K562 (cell line): Measurements from ENCODE around the gene EOGT. TPM values are rescaled to one million over a fixed set of nuclear protein-coding genes. Genes with fewer than 3 reads are reported as not detected.
A peak's percentile ranks its signal among the peaks of the same experiment; 100 is the strongest.

Experiments
- ATF3 ChIP-seq, 2 experiments: fragments of 450-650 bp in 1 of 2; sonication (generic) in 1 of 2; formaldehyde crosslinking in 1 of 2; IDR thresholded peaks in 1 of 2; conservative IDR thresholded peaks in 1 of 2; 2 replicates each; pipeline versions ENCODE4 v1.6.1 to v1.8.1; 2016 to 2023; ENCODE audit warnings: mild to moderate bottlenecking in 2 of 2, moderate library complexity in 2 of 2, inconsistent platforms in 1 of 2, missing genetic modification reagents in 1 of 2
- CBX3 ChIP-seq, 2 experiments: IDR thresholded peaks; 1 replicate in 1 of 2; 2 replicates in 1 of 2; pipeline ENCODE4 v1.6.1; 2012; ENCODE audit warnings: inconsistent platforms in 2 of 2, low read length in 2 of 2, borderline replicate concordance in 1 of 2, control low read depth in 1 of 2
- CUX1 ChIP-seq: fragments of 200-800 bp; sonication (Bioruptor generic); IDR thresholded peaks from 2 replicates; pipeline ENCODE4 v1.6.1; 2016; ENCODE audit warnings: missing genetic modification characterization, missing compliant biosample characterization
- E2F3 ChIP-seq: fragments of 250-450 bp; sonication (Bioruptor Pico); IDR thresholded peaks from 2 replicates; pipeline ENCODE4 v1.4.0; 2020; ENCODE audit warnings: mild to moderate bottlenecking
- GATAD2B ChIP-seq: fragments of 450-650 bp; IDR thresholded peaks from 2 replicates; pipeline ENCODE4 v1.6.1; 2017; ENCODE audit warnings: mild to moderate bottlenecking, borderline replicate concordance
- MCM3 ChIP-seq: fragments of 450-650 bp; IDR thresholded peaks from 2 replicates; pipeline ENCODE4 v1.6.1; 2016
- NCOA6 ChIP-seq: fragments of 450-650 bp; IDR thresholded peaks from 2 replicates; pipeline ENCODE4 v1.6.1; 2017; ENCODE audit warnings: mild to moderate bottlenecking
- NKRF ChIP-seq: fragments of 450-650 bp; IDR thresholded peaks from 2 replicates; pipeline ENCODE4 v1.6.1; 2016; ENCODE audit warnings: borderline replicate concordance
- TSHZ1 ChIP-seq: fragments of 250-450 bp; sonication (Bioruptor Pico); IDR thresholded peaks from 2 replicates; pipeline ENCODE4 v1.4.0; 2020; ENCODE audit warnings: mild to moderate bottlenecking, moderate library complexity
- U2AF2 ChIP-seq: fragments of 200-400 bp; formaldehyde crosslinking; optimal IDR thresholded peaks from 2 replicates; pipeline ENCODE3; 2017; ENCODE audit warnings: low read depth, mild to moderate bottlenecking, low read length
- ZNF143 ChIP-seq: sonication (generic); formaldehyde crosslinking; IDR thresholded peaks from 2 replicates; pipeline ENCODE4 v1.9.0; 2022; ENCODE audit warnings: mild to moderate bottlenecking, missing genetic modification reagents
- ZNF197 ChIP-seq: fragments of 200-800 bp; sonication (Bioruptor generic); IDR thresholded peaks from 2 replicates; pipeline ENCODE4 v1.6.1; 2016; ENCODE audit warnings: low read depth, missing genetic modification characterization, missing compliant biosample characterization
- ZNF263 ChIP-seq: sonication (generic); formaldehyde crosslinking; IDR thresholded peaks from 2 replicates; pipeline ENCODE4 v1.8.0; 2022; ENCODE audit warnings: mild to moderate bottlenecking, missing genetic modification reagents, borderline replicate concordance
- ZNF511 ChIP-seq: sonication (generic); formaldehyde crosslinking; IDR thresholded peaks from 2 replicates; pipeline ENCODE4 v1.8.0; 2022; ENCODE audit warnings: mild to moderate bottlenecking, missing genetic modification reagents
- ZNF77 ChIP-seq: fragments of 250-450 bp; sonication (Bioruptor Pico); IDR thresholded peaks from 2 replicates; pipeline ENCODE4 v1.5.0; 2020
- polyA plus RNA-seq, 8 experiments: library from polyadenylated mRNA; depleted of rRNA in 4 of 8; stranded (reverse) in 5 of 8; unstranded in 3 of 8; fragments of >200 nt; fragmentation: Nextera tagmentation in 2 of 8; fragmentation: Illumina TruSeq in 1 of 8; extraction: Ambion mirVana in 2 of 8; extraction: Trizol in 1 of 8; gene quantifications; 2 replicates each; pipeline versions ENCODE4 v1.2.1 to v1.2.3, GENCODE V29; 2011 to 2014; ENCODE audit warnings: inconsistent platforms in 1 of 8, missing spikeins in 1 of 8
- total RNA-seq, 7 experiments: library from RNA; depleted of rRNA in 6 of 7; stranded (reverse); fragments of >200 nt in 6 of 7; fragmentation: Illumina TruSeq in 2 of 7; extraction: Trizol in 2 of 7; gene quantifications; 2 replicates each; pipeline versions ENCODE4 v1.2.1 to v1.2.3, GENCODE V29; 2011 to 2021; ENCODE audit warnings: low replicate concordance in 1 of 7

The EOGT gene
- total and polyA plus RNA-seq, 9 of the 15 experiments (the other 6 are each of a cell fraction or from before 2014, with no cell fraction given), result 3.6 to 17.9 (median 7.4) TPM

GRCh38 chr3:69051756-69052471, 38.4 kb upstream of the EOGT start, which contains the start of gene TMF1 (continued):
- no peak for TF ChIP-seq TSHZ1
- no peak for TF ChIP-seq NCOA6
- TF ChIP-seq U2AF2, result no peak
- TF ChIP-seq E2F3, result no peak
- TF ChIP-seq NKRF, result peak; percentile 75; the same call in 1 of the 2 replicates
- TF ChIP-seq ATF3 (IDR thresholded peaks at IDR 0.05), result peak; percentile 55; the same call in 1 of the 2 replicates
- TF ChIP-seq ATF3 (CRISPR knock-in tag; conservative IDR thresholded peaks at IDR 0.05), result no peak
- TF ChIP-seq ZNF511, result no peak
- no peak for TF ChIP-seq MCM3
- no peak for TF ChIP-seq ZNF143
- TF ChIP-seq ZNF77, result no peak
- TF ChIP-seq ZNF263, result no peak
- no peak for TF ChIP-seq ZNF197 (CRISPR knock-in tag)
- TF ChIP-seq CBX3 (IDR thresholded peaks at IDR 0.05; ENCODE audit: borderline replicate concordance in 1 of 2, low read length in 2 of 2), result no peak
- no peak for TF ChIP-seq CUX1 (CRISPR knock-in tag)
- TF ChIP-seq GATAD2B, result no peak
